IMR-90 (cell line): ENCODE measurements around the gene WRAP73. TPM values are rescaled to one million over a fixed set of nuclear protein-coding genes. Genes with fewer than 3 reads are reported as not detected.

ENCODE experiments used
- ATAC-seq: fragments of 200-7000 bp; cut with Tn5 transposase; 2 replicates; pipeline ENCODE4 v1.9.1; 2020; ENCODE audit warnings: low read depth, mild to moderate bottlenecking, moderate library complexity
- BruUV-seq: library from RNA; stranded (reverse); fragments of 400-500 nt; replicated peaks from 2 replicates; lab custom pipeline; 2021; lab: Mats Ljungman, UMichigan
- CTCF ChIA-PET: fragments of 300-600 bp; formaldehyde crosslinking; extraction: SDS; loops from one replicate; lab custom pipeline; 2021; ENCODE audit warnings: antibody characterized with exemption; lab: Yijun Ruan, JAX
- POLR2A ChIA-PET: fragments of 300-600 bp; sonication (Branson Sonifier 250); formaldehyde crosslinking; loops from one replicate; lab custom pipeline; 2022; ENCODE audit warnings: antibody characterized with exemption; ENCODE audit not compliant: unreplicated experiment; lab: Charles Lee
- DNase-seq: peaks from one replicate; pipeline ENCODE4 v3.0.0; 2013
- H2AFZ ChIP-seq: replicated peaks from 2 replicates; pipeline ENCODE3; 2013; ENCODE audit warnings: low read length, mild to moderate bottlenecking; ENCODE audit not compliant: poor library complexity
- H2AK5ac ChIP-seq: 2 replicates; pipeline ENCODE4 v1.6.1; 2013; ENCODE audit warnings: low read depth, low read length, inconsistent platforms
- H2AK9ac ChIP-seq: replicated peaks from 2 replicates; pipeline ENCODE3; 2013; ENCODE audit warnings: mild to moderate bottlenecking, low read depth, low read length, moderate library complexity; ENCODE audit not compliant: poor library complexity
- H2BK120ac ChIP-seq: 2 replicates; pipeline ENCODE4 v1.6.1; 2013; ENCODE audit warnings: low read depth, low read length, inconsistent platforms
- H2BK15ac ChIP-seq: 3 replicates; pipeline ENCODE4 v1.6.1; 2013; ENCODE audit warnings: low read depth, low read length, inconsistent platforms
- H2BK20ac ChIP-seq: 2 replicates; pipeline ENCODE4 v1.6.1; 2013; ENCODE audit warnings: low read depth, mild to moderate bottlenecking, inconsistent platforms, low read length, moderate library complexity
- H2BK5ac ChIP-seq: 2 replicates; pipeline ENCODE4 v1.6.1; 2013; ENCODE audit warnings: mild to moderate bottlenecking, low read depth, low read length, inconsistent platforms; ENCODE audit not compliant: poor library complexity, severe bottlenecking
- H3K14ac ChIP-seq: replicated peaks from 2 replicates; pipeline ENCODE4 v1.6.1; 2013; ENCODE audit warnings: low read depth, low read length, inconsistent platforms
- H3K18ac ChIP-seq: 2 replicates; pipeline ENCODE4 v1.6.1; 2013; ENCODE audit warnings: low read depth, low read length, control low read depth
- H3K23ac ChIP-seq: 2 replicates; pipeline ENCODE4 v1.6.1; 2013; ENCODE audit warnings: low read depth, low read length, inconsistent platforms
- H3K27ac ChIP-seq: 2 replicates; pipeline ENCODE4 v1.5.1; 2013; ENCODE audit warnings: mild to moderate bottlenecking, control low read depth, low read length; ENCODE audit not compliant: insufficient read depth
- H3K27me3 ChIP-seq: 2 replicates; pipeline ENCODE4 v1.6.1; 2013; ENCODE audit warnings: low read length; ENCODE audit not compliant: control insufficient read depth, insufficient read depth
- H3K36me3 ChIP-seq: 2 replicates; pipeline ENCODE4 v1.6.1; 2013; ENCODE audit warnings: low read length, mixed read lengths; ENCODE audit not compliant: control insufficient read depth, insufficient read depth
- H3K4ac ChIP-seq: 2 replicates; pipeline ENCODE4 v1.6.1; 2013; ENCODE audit warnings: low read depth, low read length, inconsistent platforms
- H3K4me1 ChIP-seq: 2 replicates; pipeline ENCODE4 v1.6.1; 2013; ENCODE audit warnings: low read length, mixed read lengths; ENCODE audit not compliant: control insufficient read depth, insufficient read depth
- H3K4me2 ChIP-seq: 2 replicates; pipeline ENCODE4 v1.6.1; 2013; ENCODE audit warnings: low read depth, mild to moderate bottlenecking, control low read depth, low read length, moderate library complexity
- H3K4me3 ChIP-seq: 2 replicates; pipeline ENCODE4 v1.5.1; 2013; ENCODE audit warnings: low read depth, mild to moderate bottlenecking, control low read depth, low read length, moderate library complexity; ENCODE audit not compliant: insufficient read depth
- H3K56ac ChIP-seq: 2 replicates; pipeline ENCODE4 v1.6.1; 2013; ENCODE audit warnings: low read length, inconsistent platforms; ENCODE audit not compliant: insufficient read depth; ENCODE audit errors: extremely low read depth
- H3K79me1 ChIP-seq, 2 experiments: 2 replicates each; pipeline ENCODE4 v1.6.1; 2013; ENCODE audit warnings: low read length in 2 of 2, inconsistent platforms in 1 of 2, low read depth in 1 of 2
- H3K9ac ChIP-seq: 2 replicates; pipeline ENCODE4 v1.6.1; 2013; ENCODE audit warnings: low read depth, low read length, control low read depth
- H3K9me1 ChIP-seq: 2 replicates; pipeline ENCODE4 v1.6.1; 2013; ENCODE audit warnings: low read length, inconsistent platforms; ENCODE audit not compliant: insufficient read depth
- H3K9me3 ChIP-seq: 2 replicates; pipeline ENCODE4 v1.6.1; 2013; ENCODE audit warnings: low read length; ENCODE audit not compliant: control insufficient read depth, insufficient read depth
- H4K20me1 ChIP-seq: 2 replicates; pipeline ENCODE4 v1.6.1; 2013; ENCODE audit warnings: low read length, inconsistent platforms; ENCODE audit not compliant: insufficient read depth
- H4K5ac ChIP-seq: 2 replicates; pipeline ENCODE4 v1.6.1; 2013; ENCODE audit warnings: mild to moderate bottlenecking, low read depth, low read length, control low read depth
- H4K8ac ChIP-seq, 2 experiments: 2 replicates each; pipeline ENCODE4 v1.6.1; 2013; ENCODE audit warnings: low read depth in 2 of 2, low read length in 2 of 2, control low read depth in 1 of 2, inconsistent platforms in 1 of 2
- H4K91ac ChIP-seq: 2 replicates; pipeline ENCODE4 v1.6.1; 2013; ENCODE audit warnings: low read depth, low read length, inconsistent platforms; ENCODE audit not compliant: insufficient read depth
- RFX5 ChIP-seq: IDR thresholded peaks from 2 replicates; pipeline ENCODE4 v1.8.0; 2012; ENCODE audit warnings: low read depth, mild to moderate bottlenecking, low read length, moderate library complexity
- WGBS, 2 experiments: methylation state at CpG; one replicate each; pipeline versions ENCODE4 v1.1.5 to v1.1.7; 2013; ENCODE audit warnings: missing lambda C conversion rate in 2 of 2; ENCODE audit not compliant: insufficient read length in 1 of 2; ENCODE audit errors: extremely low coverage in 2 of 2; 5-methylcytosine and 5-hydroxymethylcytosine counted together
- dilution Hi-C: fragments of 300-500 bp; cut with HindIII; formaldehyde crosslinking; loops from one replicate; pipeline ENCODE4 v1.14.3; 2018; ENCODE audit warnings: low sequenced_read_pairs; ENCODE audit not compliant: unreplicated experiment
- in situ Hi-C: fragments of 300-500 bp; cut with MboI; formaldehyde crosslinking; loops from 3 replicates; pipeline ENCODE4 v1.14.3; 2019; ENCODE audit warnings: low sequenced_read_pairs, inconsistent platforms, mixed read lengths
- intact Hi-C: fragments of 100-400 bp; cut with micrococcal nuclease; formaldehyde crosslinking; loops from 2 replicates; pipeline ENCODE4 v1.10.0; 2022
- polyA plus RNA-seq, 3 experiments: library from polyadenylated mRNA; depleted of rRNA; stranded (reverse); fragments of >200 nt; gene quantifications; 2 replicates each; pipeline ENCODE4 v1.2.3, GENCODE V29; 2012; ENCODE audit warnings: low replicate concordance in 1 of 3
- total RNA-seq: library from RNA; depleted of rRNA; stranded (reverse); fragments of >200 nt; gene quantifications from 2 replicates; pipeline ENCODE4 v1.2.3, GENCODE V29; 2012

Gene WRAP73
- total and polyA plus RNA-seq, 2 of the 4 experiments (the other 2 are of a cell fraction), result 10.8 to 23.6 TPM

- Histone ChIP-seq H3K4me1 (no peaks in the 10 kb centered on the region), H3K9me3 (no peaks in the 10 kb centered on the region), H3K14ac (no peak overlapping the region), H3K56ac (no peak overlapping the region), H3K9me1 (no peaks in the 10 kb centered on the region), H2BK120ac (no peak overlapping the region), H3K36me3 (no peaks in the 10 kb centered on the region), H2BK20ac (no peak overlapping the region), H2BK5ac (no peak overlapping the region), H2BK15ac (no peak overlapping the region), H2AFZ (peak overlapping the region; percentile 43), H3K4me3 (no peak overlapping the region), H2AK9ac (no peak overlapping the region), H3K4ac (no peak overlapping the region), H3K27ac (no peak overlapping the region), H4K91ac (no peak overlapping the region), H2AK5ac (no peak overlapping the region), H3K79me1 (no peaks in the 10 kb centered on the region), H3K4me2 (no peak overlapping the region), H4K20me1 (no peaks in the 10 kb centered on the region), H3K18ac (no peak overlapping the region), H4K8ac (no peak overlapping the region), H4K5ac (no peak overlapping the region), H3K23ac (no peak overlapping the region), H3K9ac (no peak overlapping the region), H3K27me3 (peaks cover 28% of the 10 kb centered on the region; the same call in 1 of the 2 replicates)
- dilution Hi-C loops (no loop called here), intact Hi-C loops (no loop called here), in situ Hi-C loops (no loop called here)
- WGBS, 2 experiments, result 68% methylated on average over 16 of the region's 24 CpGs; no CpG with 5 or more reads in 1 of the 2 experiments
- TF ChIP-seq RFX5, result no peak
- no TSS peak for BruUV-seq
- ATAC-seq, result no peak
- DNase-seq, result no peak
- CTCF ChIA-PET, result no interaction called here
- POLR2A ChIA-PET, result no interaction called here
Observed at GRCh38 chr1:3691421-3692204, 41.7 kb upstream of the WRAP73 start.
